K562 (cell line): ENCODE results near the gene MATCAP1. TPM values are rescaled to one million over a fixed set of nuclear protein-coding genes. Genes with fewer than 3 reads are reported as not detected.

Experiments
- CREM ChIP-seq: IDR thresholded peaks from 2 replicates; pipeline ENCODE4 v1.6.1; 2014; ENCODE audit warnings: antibody characterized with exemption, low read depth
- DACH1 ChIP-seq: fragments of 450-650 bp; IDR thresholded peaks from 2 replicates; pipeline ENCODE4 v1.6.1; 2018; ENCODE audit not compliant: partially characterized antibody
- FOXP1 ChIP-seq: sonication (generic); formaldehyde crosslinking; IDR thresholded peaks from 2 replicates; pipeline ENCODE4 v1.8.0; 2022; ENCODE audit warnings: mild to moderate bottlenecking, missing genetic modification reagents
- HDAC1 ChIP-seq, 2 experiments: fragments of 450-650 bp; IDR thresholded peaks; 2 replicates each; pipeline ENCODE4 v1.6.1; 2016 to 2017; ENCODE audit warnings: inconsistent platforms in 1 of 2, mild to moderate bottlenecking in 1 of 2, moderate library complexity in 1 of 2
- KAT7 ChIP-seq: sonication (generic); formaldehyde crosslinking; IDR thresholded peaks from 2 replicates; pipeline ENCODE4 v1.8.0; 2022; ENCODE audit warnings: missing genetic modification reagents, mild to moderate bottlenecking, borderline replicate concordance
- MEF2A ChIP-seq: IDR thresholded peaks from 2 replicates; pipeline ENCODE4 v1.6.1; 2011; ENCODE audit warnings: low read depth, mild to moderate bottlenecking, low read length, moderate library complexity; ENCODE audit not compliant: control insufficient read depth
- RAD21 ChIP-seq, 2 experiments: fragments of 250-450 bp in 1 of 2; fragments of 450-650 bp in 1 of 2; sonication (Bioruptor Pico) in 1 of 2; formaldehyde crosslinking in 1 of 2; IDR thresholded peaks in 1 of 2; conservative IDR thresholded peaks in 1 of 2; 2 replicates each; pipeline versions ENCODE4 v1.4.0 to v1.8.0; 2020 to 2022; ENCODE audit warnings: mild to moderate bottlenecking in 2 of 2, moderate library complexity in 1 of 2
- RBFOX2 ChIP-seq: fragments of 200-400 bp; formaldehyde crosslinking; IDR thresholded peaks from 2 replicates; pipeline ENCODE4 v1.6.1; 2017; ENCODE audit warnings: low read depth, mild to moderate bottlenecking, low read length, moderate library complexity
- RBM22 ChIP-seq: fragments of 200-400 bp; formaldehyde crosslinking; IDR thresholded peaks from 2 replicates; pipeline ENCODE4 v1.6.1; 2018; ENCODE audit warnings: low read length, low read depth; ENCODE audit not compliant: poor library complexity, severe bottlenecking
- SIN3A ChIP-seq, 2 experiments: fragments of 150-350 bp in 1 of 2; IDR thresholded peaks; 2 replicates each; pipeline ENCODE4 v1.6.1; 2011 to 2016; ENCODE audit warnings: borderline replicate concordance in 2 of 2, low read depth in 2 of 2, low read length in 2 of 2, mild to moderate bottlenecking in 2 of 2, moderate library complexity in 2 of 2; ENCODE audit not compliant: control insufficient read depth in 1 of 2
- SMARCA5 ChIP-seq: fragments of 450-650 bp; IDR thresholded peaks from 2 replicates; pipeline ENCODE4 v1.6.1; 2016
- SP1 ChIP-seq: sonication (generic); formaldehyde crosslinking; IDR thresholded peaks from 2 replicates; pipeline ENCODE4 v1.8.1; 2022; ENCODE audit warnings: mild to moderate bottlenecking, missing genetic modification reagents
- TCF3 ChIP-seq: sonication (generic); formaldehyde crosslinking; IDR thresholded peaks from 2 replicates; pipeline ENCODE4 v1.4.0; 2020; ENCODE audit warnings: mild to moderate bottlenecking, missing genetic modification reagents
- ZBTB17 ChIP-seq: fragments of 450-650 bp; formaldehyde crosslinking; IDR thresholded peaks from 2 replicates; pipeline ENCODE4 v1.4.0; 2020; ENCODE audit warnings: mild to moderate bottlenecking
- ZNF3 ChIP-seq: fragments of 250-450 bp; sonication (Bioruptor Pico); IDR thresholded peaks from 2 replicates; pipeline ENCODE4 v1.5.0; 2021; ENCODE audit warnings: mild to moderate bottlenecking, moderate library complexity
- ZNF75A ChIP-seq: fragments of 450-650 bp; formaldehyde crosslinking; IDR thresholded peaks from 2 replicates; pipeline ENCODE4 v1.4.0; 2020; ENCODE audit warnings: mild to moderate bottlenecking
- polyA plus RNA-seq, 8 experiments: library from polyadenylated mRNA; depleted of rRNA in 4 of 8; stranded (reverse) in 5 of 8; unstranded in 3 of 8; fragments of >200 nt; fragmentation: Nextera tagmentation in 2 of 8; fragmentation: Illumina TruSeq in 1 of 8; extraction: Ambion mirVana in 2 of 8; extraction: Trizol in 1 of 8; gene quantifications; 2 replicates each; pipeline versions ENCODE4 v1.2.1 to v1.2.3, GENCODE V29; 2011 to 2014; ENCODE audit warnings: inconsistent platforms in 1 of 8, missing spikeins in 1 of 8
- total RNA-seq, 7 experiments: library from RNA; depleted of rRNA in 6 of 7; stranded (reverse); fragments of >200 nt in 6 of 7; fragmentation: Illumina TruSeq in 2 of 7; extraction: Trizol in 2 of 7; gene quantifications; 2 replicates each; pipeline versions ENCODE4 v1.2.1 to v1.2.3, GENCODE V29; 2011 to 2021; ENCODE audit warnings: low replicate concordance in 1 of 7
- TF ChIP-seq, protein P1 (sequence below): fragments of 200-800 bp; sonication (Bioruptor generic); IDR thresholded peaks from 2 replicates; pipeline ENCODE4 v1.6.1; 2017; ENCODE audit warnings: missing genetic modification characterization, missing compliant biosample characterization
- TF ChIP-seq, protein P2 (sequence below): sonication (generic); formaldehyde crosslinking; IDR thresholded peaks from 2 replicates; pipeline ENCODE4 v1.8.1; 2023; ENCODE audit warnings: missing genetic modification reagents, mild to moderate bottlenecking, borderline replicate concordance
- TF ChIP-seq, protein P3 (sequence below): IDR thresholded peaks from 3 replicates; pipeline ENCODE4 v1.6.1; 2011; ENCODE audit warnings: borderline replicate concordance, mild to moderate bottlenecking; ENCODE audit not compliant: insufficient read length, insufficient read depth

Gene MATCAP1
- total and polyA plus RNA-seq, 9 of the 15 experiments (the other 6 are each of a cell fraction or from before 2014, with no cell fraction given) = 3.4 to 20.5 (median 10.3) TPM

DNA sequence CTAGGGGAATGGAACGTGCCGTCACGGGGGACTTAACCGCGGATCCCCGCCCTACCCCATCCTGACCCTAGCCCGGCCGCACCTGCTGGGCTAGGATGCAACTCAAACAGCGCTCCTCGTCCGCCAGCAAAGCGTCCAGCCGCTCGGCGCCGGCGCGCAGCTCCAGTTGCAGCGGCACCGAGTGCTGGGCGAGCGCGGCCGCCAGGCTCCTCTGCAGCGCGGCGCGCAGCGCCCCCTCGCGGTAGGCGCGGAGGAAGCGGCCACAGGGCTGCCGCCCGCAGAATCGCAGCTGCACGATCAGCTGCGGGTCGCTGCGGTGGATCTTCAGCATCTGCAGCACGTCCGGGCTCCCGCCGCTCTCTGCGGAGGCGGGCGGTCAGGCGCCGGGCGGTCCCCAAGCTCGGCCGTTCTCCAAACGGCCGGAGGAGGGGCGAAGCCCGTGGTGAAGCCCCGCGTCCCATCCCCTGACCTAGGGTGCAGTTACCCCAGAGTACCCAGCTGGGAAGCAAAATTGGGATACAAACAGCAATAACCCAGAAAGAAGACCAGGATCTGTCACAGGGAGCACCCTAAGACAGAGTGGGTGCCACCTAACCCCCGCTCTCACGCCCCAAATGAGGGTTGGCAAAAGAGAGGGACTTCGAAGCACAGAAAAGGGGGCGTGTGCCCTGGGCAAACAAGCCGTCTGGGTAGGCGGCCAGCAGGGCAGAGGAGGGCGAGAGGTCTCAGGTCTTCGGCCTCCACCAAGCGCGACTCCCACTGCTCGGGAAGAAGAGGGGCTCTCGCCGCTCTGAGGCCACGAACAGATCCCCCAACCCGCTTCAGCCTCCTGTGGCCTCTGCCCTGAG lies 28.2 kb downstream of the MATCAP1 start (continued):
- TF ChIP-seq, protein P1, sequence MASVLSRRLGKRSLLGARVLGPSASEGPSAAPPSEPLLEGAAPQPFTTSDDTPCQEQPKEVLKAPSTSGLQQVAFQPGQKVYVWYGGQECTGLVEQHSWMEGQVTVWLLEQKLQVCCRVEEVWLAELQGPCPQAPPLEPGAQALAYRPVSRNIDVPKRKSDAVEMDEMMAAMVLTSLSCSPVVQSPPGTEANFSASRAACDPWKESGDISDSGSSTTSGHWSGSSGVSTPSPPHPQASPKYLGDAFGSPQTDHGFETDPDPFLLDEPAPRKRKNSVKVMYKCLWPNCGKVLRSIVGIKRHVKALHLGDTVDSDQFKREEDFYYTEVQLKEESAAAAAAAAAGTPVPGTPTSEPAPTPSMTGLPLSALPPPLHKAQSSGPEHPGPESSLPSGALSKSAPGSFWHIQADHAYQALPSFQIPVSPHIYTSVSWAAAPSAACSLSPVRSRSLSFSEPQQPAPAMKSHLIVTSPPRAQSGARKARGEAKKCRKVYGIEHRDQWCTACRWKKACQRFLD (CRISPR knock-in tag) = peak; percentile 38; the same call in 1 of the 2 replicates
- TF ChIP-seq RBFOX2 = 0 out of 2 replicates have a peak, but pooled peaks have one; percentile 29
- TF ChIP-seq SIN3A (IDR thresholded peaks at IDR 0.05; ENCODE audit: borderline replicate concordance in 2 of 2, control insufficient read depth in 1 of 2, low read depth in 2 of 2, low read length in 2 of 2) = peak in 1 of 2 experiments; percentile 50; a peak in 2 of 4 replicates
- peak; percentile 65 for TF ChIP-seq DACH1
- TF ChIP-seq SP1 = peak; percentile 29; the same call in 1 of the 2 replicates
- no peak for TF ChIP-seq SMARCA5
- 0 out of 2 replicates have a peak, but pooled peaks have one; percentile 35 for TF ChIP-seq FOXP1 (CRISPR knock-in tag)
- no peak for TF ChIP-seq ZBTB17 (CRISPR knock-in tag)
- no peak for TF ChIP-seq ZNF3 (CRISPR knock-in tag)
- TF ChIP-seq, protein P2, sequence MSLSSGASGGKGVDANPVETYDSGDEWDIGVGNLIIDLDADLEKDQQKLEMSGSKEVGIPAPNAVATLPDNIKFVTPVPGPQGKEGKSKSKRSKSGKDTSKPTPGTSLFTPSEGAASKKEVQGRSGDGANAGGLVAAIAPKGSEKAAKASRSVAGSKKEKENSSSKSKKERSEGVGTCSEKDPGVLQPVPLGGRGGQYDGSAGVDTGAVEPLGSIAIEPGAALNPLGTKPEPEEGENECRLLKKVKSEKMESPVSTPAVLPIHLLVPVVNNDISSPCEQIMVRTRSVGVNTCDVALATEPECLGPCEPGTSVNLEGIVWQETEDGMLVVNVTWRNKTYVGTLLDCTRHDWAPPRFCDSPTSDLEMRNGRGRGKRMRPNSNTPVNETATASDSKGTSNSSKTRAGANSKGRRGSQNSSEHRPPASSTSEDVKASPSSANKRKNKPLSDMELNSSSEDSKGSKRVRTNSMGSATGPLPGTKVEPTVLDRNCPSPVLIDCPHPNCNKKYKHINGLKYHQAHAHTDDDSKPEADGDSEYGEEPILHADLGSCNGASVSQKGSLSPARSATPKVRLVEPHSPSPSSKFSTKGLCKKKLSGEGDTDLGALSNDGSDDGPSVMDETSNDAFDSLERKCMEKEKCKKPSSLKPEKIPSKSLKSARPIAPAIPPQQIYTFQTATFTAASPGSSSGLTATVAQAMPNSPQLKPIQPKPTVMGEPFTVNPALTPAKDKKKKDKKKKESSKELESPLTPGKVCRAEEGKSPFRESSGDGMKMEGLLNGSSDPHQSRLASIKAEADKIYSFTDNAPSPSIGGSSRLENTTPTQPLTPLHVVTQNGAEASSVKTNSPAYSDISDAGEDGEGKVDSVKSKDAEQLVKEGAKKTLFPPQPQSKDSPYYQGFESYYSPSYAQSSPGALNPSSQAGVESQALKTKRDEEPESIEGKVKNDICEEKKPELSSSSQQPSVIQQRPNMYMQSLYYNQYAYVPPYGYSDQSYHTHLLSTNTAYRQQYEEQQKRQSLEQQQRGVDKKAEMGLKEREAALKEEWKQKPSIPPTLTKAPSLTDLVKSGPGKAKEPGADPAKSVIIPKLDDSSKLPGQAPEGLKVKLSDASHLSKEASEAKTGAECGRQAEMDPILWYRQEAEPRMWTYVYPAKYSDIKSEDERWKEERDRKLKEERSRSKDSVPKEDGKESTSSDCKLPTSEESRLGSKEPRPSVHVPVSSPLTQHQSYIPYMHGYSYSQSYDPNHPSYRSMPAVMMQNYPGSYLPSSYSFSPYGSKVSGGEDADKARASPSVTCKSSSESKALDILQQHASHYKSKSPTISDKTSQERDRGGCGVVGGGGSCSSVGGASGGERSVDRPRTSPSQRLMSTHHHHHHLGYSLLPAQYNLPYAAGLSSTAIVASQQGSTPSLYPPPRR (CRISPR knock-in tag) = 0 out of 2 replicates have a peak, but pooled peaks have one; percentile 57
- no peak for TF ChIP-seq MEF2A
- peak; percentile 9; the same call in 1 of the 2 replicates for TF ChIP-seq TCF3 (CRISPR knock-in tag)
- TF ChIP-seq CREM = 0 out of 2 replicates have a peak, but pooled peaks have one; percentile 12
- TF ChIP-seq RBM22 = peak; percentile 35
- TF ChIP-seq ZNF75A (CRISPR knock-in tag) = no peak
- TF ChIP-seq RAD21 (CRISPR knock-in tag; conservative IDR thresholded peaks at IDR 0.05 in 1 of 2, IDR thresholded peaks at IDR 0.05 in 1 of 2) = peak; percentile 83 to 91
- no peak for TF ChIP-seq HDAC1 (IDR thresholded peaks at IDR 0.05)
- TF ChIP-seq KAT7 (CRISPR knock-in tag) = 0 out of 2 replicates have a peak, but pooled peaks have one; percentile 70
- TF ChIP-seq, protein P3, sequence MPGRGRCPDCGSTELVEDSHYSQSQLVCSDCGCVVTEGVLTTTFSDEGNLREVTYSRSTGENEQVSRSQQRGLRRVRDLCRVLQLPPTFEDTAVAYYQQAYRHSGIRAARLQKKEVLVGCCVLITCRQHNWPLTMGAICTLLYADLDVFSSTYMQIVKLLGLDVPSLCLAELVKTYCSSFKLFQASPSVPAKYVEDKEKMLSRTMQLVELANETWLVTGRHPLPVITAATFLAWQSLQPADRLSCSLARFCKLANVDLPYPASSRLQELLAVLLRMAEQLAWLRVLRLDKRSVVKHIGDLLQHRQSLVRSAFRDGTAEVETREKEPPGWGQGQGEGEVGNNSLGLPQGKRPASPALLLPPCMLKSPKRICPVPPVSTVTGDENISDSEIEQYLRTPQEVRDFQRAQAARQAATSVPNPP = no peak
